GM21723 (cell line): ENCODE data around the gene RALY.

Source experiments
- ATAC-seq: cut with Tn5 transposase; IDR thresholded peaks from one replicate; pipeline ENCODE4 v1.9.1; 2021; ENCODE audit warnings: mild to moderate bottlenecking, moderate library complexity; ENCODE audit not compliant: unreplicated experiment

RALY gene

GRCh38 chr20:34047010-34047687 is 53.4 kb downstream of the RALY start:
- ATAC-seq, result no peak

- no peak for ATAC-seq
Observed at GRCh38 chr20:34047917-34048316, 54.2 kb downstream of the RALY start.

- no peak for ATAC-seq
Observed at GRCh38 chr20:34049389-34049788, 55.7 kb downstream of the RALY start.

- ATAC-seq, result no peak
Observed at GRCh38 chr20:34049897-34050695, 56.4 kb downstream of the RALY start.

- no peak for ATAC-seq
Observed at GRCh38 chr20:34052414-34052813, 58.7 kb downstream of the RALY start.

GRCh38 chr20:34055290-34055689 is 61.6 kb downstream of the RALY start:
- ATAC-seq, result no peak

GRCh38 chr20:34058831-34059230 is 65.1 kb downstream of the RALY start:
- ATAC-seq, result no peak

GRCh38 chr20:34060970-34061369 is 67.3 kb downstream of the RALY start:
- ATAC-seq, result no peak

GRCh38 chr20:34061695-34062094 is 68.0 kb downstream of the RALY start:
- ATAC-seq, result no peak

- ATAC-seq, result no peak
Observed at GRCh38 chr20:34062570-34063482, 69.1 kb downstream of the RALY start.

- ATAC-seq, result no peak
Observed at GRCh38 chr20:34064286-34064685, 70.6 kb downstream of the RALY start.

- no peak for ATAC-seq
Observed at GRCh38 chr20:34065260-34065659, 71.5 kb downstream of the RALY start.

- no peak for ATAC-seq
Observed at GRCh38 chr20:34066476-34067090, 72.9 kb downstream of the RALY start.

GRCh38 chr20:34068001-34068400 is 74.3 kb downstream of the RALY start:
- ATAC-seq, result no peak

- ATAC-seq, result peak; percentile 62
Observed at GRCh38 chr20:34069341-34070078, 75.8 kb downstream of the RALY start.

- no peak for ATAC-seq
Observed at GRCh38 chr20:34070079-34070439, 76.3 kb downstream of the RALY start.

- ATAC-seq, result no peak
Observed at GRCh38 chr20:34070859-34071258, 77.1 kb downstream of the RALY start.

GRCh38 chr20:34072076-34072475 is 78.4 kb downstream of the RALY start:
- no peak for ATAC-seq

GRCh38 chr20:34072778-34073177 is 79.1 kb downstream of the RALY start:
- ATAC-seq, result no peak

- no peak for ATAC-seq
Observed at GRCh38 chr20:34074101-34074760, 80.5 kb downstream of the RALY start.
